HCT116 (cell line): ENCODE results near the gene LHX1. TPM values are rescaled to one million over a fixed set of nuclear protein-coding genes. Genes with fewer than 3 reads are reported as not detected.

Experiments
- ATAC-seq: fragments of 200-7000 bp; cut with Tn5 transposase; 2 replicates; pipeline ENCODE4 v1.9.1; 2020; ENCODE audit warnings: mild to moderate bottlenecking, moderate library complexity
- BruUV-seq: library from RNA; stranded (reverse); fragments of 400-500 nt; replicated peaks from 2 replicates; lab custom pipeline; 2021; lab: Mats Ljungman, UMichigan
- CTCF ChIA-PET: fragments of 300-600 bp; sonication (Branson Sonifier 250); formaldehyde crosslinking; loops from one replicate; lab custom pipeline; 2021; ENCODE audit warnings: antibody characterized with exemption; lab: Charles Lee
- POLR2A ChIA-PET: fragments of 300-600, 350-600 bp; sonication (Branson Sonifier 250); formaldehyde crosslinking; loops from one replicate; lab custom pipeline; 2021; ENCODE audit warnings: antibody characterized with exemption; lab: Charles Lee
- RAD21 ChIA-PET, 2 experiments: fragments of 300-600 bp; sonication (Branson Sonifier 250); formaldehyde crosslinking; loops; one replicate each; lab custom pipeline; 2023; ENCODE audit warnings: low total read pairs in 2 of 2; ENCODE audit not compliant: uncharacterized antibody in 2 of 2, unreplicated experiment in 2 of 2, low non-redundant PET in 1 of 2; lab: Charles Lee
- DNase-seq: peaks from one replicate; pipeline ENCODE4 v3.0.0-alpha.2; 2010; ENCODE audit warnings: low read depth, low spot score
- H2AFZ ChIP-seq: fragments of 200-600 bp; shearing (Covaris generic), sonication (generic); 2 replicates; pipeline ENCODE4 v1.6.1; 2017; ENCODE audit warnings: low read depth, mixed run types, mixed read lengths, antibody characterized with exemption, low read length; ENCODE audit not compliant: poor library complexity, severe bottlenecking
- H3K27ac ChIP-seq: 2 replicates; pipeline ENCODE4 v1.5.1; 2012; ENCODE audit warnings: low read depth, low read length
- H3K27me3 ChIP-seq: fragments of 200-600 bp; sonication (generic); 2 replicates; pipeline ENCODE4 v1.6.1; 2016; ENCODE audit warnings: mixed run types, low read length, mixed read lengths; ENCODE audit not compliant: insufficient read depth
- H3K36me3 ChIP-seq, 2 experiments: fragments of 200-500 bp in 1 of 2; fragments of 200-600 bp in 1 of 2; sonication (Bioruptor generic) in 1 of 2; sonication (generic) in 1 of 2; 2 replicates each; pipeline versions ENCODE4 v1.5.1 to v1.6.1; 2014 to 2016; ENCODE audit warnings: low read length in 2 of 2, inconsistent platforms in 1 of 2, mixed read lengths in 1 of 2, mixed run types in 1 of 2; ENCODE audit not compliant: insufficient read depth in 2 of 2, control insufficient read depth in 1 of 2
- H3K4me1 ChIP-seq, 2 experiments: fragments of 200-600 bp in 1 of 2; sonication (generic) in 1 of 2; 2 replicates each; pipeline versions ENCODE4 v1.5.1 to v1.6.1; 2012 to 2017; ENCODE audit warnings: low read length in 2 of 2, inconsistent platforms in 1 of 2, mild to moderate bottlenecking in 1 of 2, mixed read lengths in 1 of 2, mixed run types in 1 of 2, moderate library complexity in 1 of 2; ENCODE audit not compliant: insufficient read depth in 2 of 2, control insufficient read depth in 1 of 2
- H3K4me2 ChIP-seq: fragments of 200-600 bp; sonication (generic); 2 replicates; pipeline ENCODE4 v1.6.1; 2017; ENCODE audit warnings: mixed run types, low read length, mixed read lengths
- H3K4me3 ChIP-seq, 2 experiments: fragments of 200-600 bp in 1 of 2; sonication (generic) in 1 of 2; replicated peaks in 1 of 2; 2 replicates each; pipeline ENCODE4 v1.5.1; 2011 to 2016; ENCODE audit warnings: low read length in 2 of 2, control low read depth in 1 of 2, low read depth in 1 of 2, mild to moderate bottlenecking in 1 of 2, mixed read lengths in 1 of 2, mixed run types in 1 of 2
- H3K79me2 ChIP-seq: fragments of 200-600 bp; sonication (generic); 2 replicates; pipeline ENCODE4 v1.6.1; 2017; ENCODE audit warnings: mild to moderate bottlenecking, mixed run types, low read length, moderate library complexity, mixed read lengths; ENCODE audit not compliant: insufficient read depth
- H3K9ac ChIP-seq: fragments of 200-600 bp; sonication (generic); 2 replicates; pipeline ENCODE4 v1.6.1; 2016; ENCODE audit warnings: low read length, mixed read lengths
- H3K9me2 ChIP-seq: fragments of 200-600 bp; sonication (generic), shearing (Covaris generic); 2 replicates; pipeline ENCODE4 v1.6.1; 2017; ENCODE audit warnings: mixed run types, mild to moderate bottlenecking, moderate library complexity; ENCODE audit not compliant: insufficient read depth
- H3K9me3 ChIP-seq, 2 experiments: fragments of 200-500 bp in 1 of 2; fragments of 200-600 bp in 1 of 2; sonication (Bioruptor generic) in 1 of 2; sonication (generic) in 1 of 2; 2 replicates each; pipeline ENCODE4 v1.6.1; 2014 to 2017; ENCODE audit warnings: low read length in 2 of 2, mixed read lengths in 2 of 2, inconsistent platforms in 1 of 2, low read depth in 1 of 2, mild to moderate bottlenecking in 1 of 2, mixed run types in 1 of 2, moderate library complexity in 1 of 2; ENCODE audit not compliant: control insufficient read depth in 1 of 2, insufficient read depth in 1 of 2
- H4K20me1 ChIP-seq: fragments of 200-600 bp; sonication (generic), shearing (Covaris generic); 2 replicates; pipeline ENCODE4 v1.6.1; 2017; ENCODE audit warnings: mixed run types, mild to moderate bottlenecking, moderate library complexity; ENCODE audit not compliant: insufficient read depth
- ATF3 ChIP-seq: IDR thresholded peaks from 2 replicates; pipeline ENCODE4 v1.6.1; 2012
- CEBPB ChIP-seq: IDR thresholded peaks from 2 replicates; pipeline ENCODE4 v1.6.1; 2012; ENCODE audit warnings: low read depth
- CTCF ChIP-seq, 3 experiments: fragments of 200-600 bp in 1 of 3; sonication (generic) in 1 of 3; IDR thresholded peaks in 2 of 3; conservative IDR thresholded peaks in 1 of 3; 2 replicates each; pipeline ENCODE4 v1.5.1; 2012 to 2017; ENCODE audit warnings: low read depth in 2 of 3, low read length in 2 of 3, antibody characterized with exemption in 1 of 3, borderline replicate concordance in 1 of 3, control low read depth in 1 of 3, mild to moderate bottlenecking in 1 of 3, mixed read lengths in 1 of 3, mixed run types in 1 of 3, moderate library complexity in 1 of 3; ENCODE audit not compliant: insufficient read depth in 1 of 3
- EGR1 ChIP-seq: IDR thresholded peaks from 2 replicates; pipeline ENCODE4 v1.6.1; 2012; ENCODE audit warnings: low read depth
- ELF1 ChIP-seq: IDR thresholded peaks from 2 replicates; pipeline ENCODE4 v1.6.1; 2012; ENCODE audit warnings: low read depth, borderline replicate concordance
- EZH2phosphoT487 ChIP-seq: fragments of 200-600 bp; IDR thresholded peaks from 2 replicates; pipeline ENCODE4 v1.6.1; 2018; ENCODE audit warnings: antibody characterized with exemption, borderline replicate concordance
- POLR2A ChIP-seq: IDR thresholded peaks from 2 replicates; pipeline ENCODE4 v1.7.0; 2011; ENCODE audit warnings: borderline replicate concordance; ENCODE audit not compliant: insufficient read depth, insufficient read length; ENCODE audit errors: extremely low read depth
- RAD21 ChIP-seq: IDR thresholded peaks from 2 replicates; pipeline ENCODE4 v1.6.1; 2012; ENCODE audit warnings: low read depth, mild to moderate bottlenecking
- SIN3A ChIP-seq: IDR thresholded peaks from 2 replicates; pipeline ENCODE4 v1.6.1; 2012; ENCODE audit warnings: low read depth
- SP1 ChIP-seq: IDR thresholded peaks from 2 replicates; pipeline ENCODE4 v1.6.1; 2012; ENCODE audit warnings: low read depth
- SRF ChIP-seq: IDR thresholded peaks from 2 replicates; pipeline ENCODE4 v1.6.1; 2012; ENCODE audit warnings: low read depth
- ZBTB33 ChIP-seq: IDR thresholded peaks from 2 replicates; pipeline ENCODE4 v1.6.1; 2011; ENCODE audit warnings: mild to moderate bottlenecking, low read length, moderate library complexity; ENCODE audit not compliant: insufficient replicate concordance; ENCODE audit errors: extremely low read depth
- ZFX ChIP-seq: fragments of 450-650 bp; IDR thresholded peaks from 2 replicates; pipeline ENCODE4 v1.6.1; 2017
- ZNF274 ChIP-seq: fragments of 200-500 bp; sonication (Bioruptor generic); IDR thresholded peaks from 2 replicates; pipeline ENCODE4 v1.6.1; 2014; ENCODE audit warnings: mild to moderate bottlenecking, low read depth, low read length, inconsistent platforms
- intact Hi-C: fragments of 100-400 bp; cut with micrococcal nuclease; formaldehyde crosslinking; loops from 2 replicates; pipeline ENCODE4 v1.10.0; 2022
- total RNA-seq: library from RNA; stranded (reverse); gene quantifications from one replicate; pipeline ENCODE4 v1.2.1, GENCODE V29; 2021; ENCODE audit not compliant: unreplicated experiment
- TF ChIP-seq, protein P1 (sequence below): IDR thresholded peaks from 2 replicates; pipeline ENCODE4 v1.6.1; 2012; ENCODE audit warnings: low read depth

LHX1 gene
- total RNA-seq, 1 experiment from 2014 or later = 0.44 TPM

DNA sequence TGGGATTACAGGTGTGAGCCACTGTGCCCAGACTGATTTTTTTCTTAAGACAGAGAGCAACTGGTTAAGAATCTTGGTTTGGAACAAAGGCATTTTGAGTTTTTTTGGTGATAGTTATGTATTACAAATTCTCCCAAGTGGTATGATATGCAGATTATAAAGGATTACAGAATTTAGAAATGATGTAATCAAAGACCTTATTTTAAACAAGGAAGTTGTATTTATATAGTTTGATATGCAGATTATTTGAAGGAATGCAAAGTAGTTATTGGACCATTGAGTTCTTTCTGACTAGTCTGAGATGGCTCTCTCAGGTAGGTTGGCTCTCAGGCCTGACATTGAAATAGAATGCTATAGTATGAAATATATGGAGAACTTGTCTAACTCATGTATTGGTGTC, 46.3 kb downstream of the LHX1 start:
- POLR2A ChIA-PET = no interaction called here
- no peak for TF ChIP-seq POLR2A
- no peak for TF ChIP-seq SIN3A
- TF ChIP-seq ELF1 = no peak
- TF ChIP-seq SP1 = no peak
- TF ChIP-seq EZH2phosphoT487 = no peak
- TF ChIP-seq, protein P1, sequence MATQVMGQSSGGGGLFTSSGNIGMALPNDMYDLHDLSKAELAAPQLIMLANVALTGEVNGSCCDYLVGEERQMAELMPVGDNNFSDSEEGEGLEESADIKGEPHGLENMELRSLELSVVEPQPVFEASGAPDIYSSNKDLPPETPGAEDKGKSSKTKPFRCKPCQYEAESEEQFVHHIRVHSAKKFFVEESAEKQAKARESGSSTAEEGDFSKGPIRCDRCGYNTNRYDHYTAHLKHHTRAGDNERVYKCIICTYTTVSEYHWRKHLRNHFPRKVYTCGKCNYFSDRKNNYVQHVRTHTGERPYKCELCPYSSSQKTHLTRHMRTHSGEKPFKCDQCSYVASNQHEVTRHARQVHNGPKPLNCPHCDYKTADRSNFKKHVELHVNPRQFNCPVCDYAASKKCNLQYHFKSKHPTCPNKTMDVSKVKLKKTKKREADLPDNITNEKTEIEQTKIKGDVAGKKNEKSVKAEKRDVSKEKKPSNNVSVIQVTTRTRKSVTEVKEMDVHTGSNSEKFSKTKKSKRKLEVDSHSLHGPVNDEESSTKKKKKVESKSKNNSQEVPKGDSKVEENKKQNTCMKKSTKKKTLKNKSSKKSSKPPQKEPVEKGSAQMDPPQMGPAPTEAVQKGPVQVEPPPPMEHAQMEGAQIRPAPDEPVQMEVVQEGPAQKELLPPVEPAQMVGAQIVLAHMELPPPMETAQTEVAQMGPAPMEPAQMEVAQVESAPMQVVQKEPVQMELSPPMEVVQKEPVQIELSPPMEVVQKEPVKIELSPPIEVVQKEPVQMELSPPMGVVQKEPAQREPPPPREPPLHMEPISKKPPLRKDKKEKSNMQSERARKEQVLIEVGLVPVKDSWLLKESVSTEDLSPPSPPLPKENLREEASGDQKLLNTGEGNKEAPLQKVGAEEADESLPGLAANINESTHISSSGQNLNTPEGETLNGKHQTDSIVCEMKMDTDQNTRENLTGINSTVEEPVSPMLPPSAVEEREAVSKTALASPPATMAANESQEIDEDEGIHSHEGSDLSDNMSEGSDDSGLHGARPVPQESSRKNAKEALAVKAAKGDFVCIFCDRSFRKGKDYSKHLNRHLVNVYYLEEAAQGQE = no peak
- TF ChIP-seq EGR1 = no peak
- no peak for TF ChIP-seq ZFX
- TF ChIP-seq ZBTB33 = no peak
- TF ChIP-seq CTCF (IDR thresholded peaks at IDR 0.05 in 2 of 3, conservative IDR thresholded peaks at IDR 0.05 in 1 of 3; ENCODE audit: borderline replicate concordance in 1 of 3, insufficient read depth in 1 of 3, low read depth in 2 of 3, low read length in 2 of 3) = no peak
- TF ChIP-seq ATF3 = no peak
- TF ChIP-seq RAD21 = no peak
- no peak for TF ChIP-seq SRF
- TF ChIP-seq CEBPB = no peak
- TF ChIP-seq ZNF274 = no peak
- TF ChIP-seq, all 23 proteins: peak for 0
- no TSS peak for BruUV-seq

More for the DNA sequence above, 46.3 kb downstream of the LHX1 start:
- Histone ChIP-seq H3K79me2 (peaks cover 91% of the 10 kb centered on the region), H4K20me1 (peaks cover 18% of the 10 kb centered on the region; the same call in 1 of the 2 replicates), H3K4me2 (no peak overlapping the region), H3K9me3 (no peaks in the 10 kb centered on the region), H3K36me3 (peaks cover 10 to 15% of the 10 kb centered on the region in 2 experiments; a peak in 3 of 4 replicates), H3K9me2 (no peaks in the 10 kb centered on the region), H3K27ac (no peak overlapping the region), H3K27me3 (no peaks in the 10 kb centered on the region), H2AFZ (no peak overlapping the region), H3K4me3 (no peak overlapping the region), H3K4me1 (peaks cover 0 to 2% of the 10 kb centered on the region in 2 experiments; a peak in 1 of 4 replicates), H3K9ac (no peak overlapping the region)
- ATAC-seq = no peak
- ChIA-PET CTCF (no interaction called here), RAD21 (no interaction called here)
- no peak for DNase-seq
- intact Hi-C loops = no loop called here
